Mesenchymal stem cell (in vitro differentiated cells and primary cell): Measurements from ENCODE around the gene NRXN3.

Source experiments
- DNase-seq: peaks from one replicate; pipeline ENCODE4 v3.0.0-alpha.2; 2013
- H2AFZ ChIP-seq: one replicate; pipeline ENCODE4 v1.6.1; 2013; ENCODE audit warnings: low read depth, mild to moderate bottlenecking, control low read depth, inconsistent platforms, low read length, moderate library complexity
- H2AK5ac ChIP-seq: 2 replicates; pipeline ENCODE4 v1.6.1; 2013; ENCODE audit warnings: low read length, moderate library complexity, mild to moderate bottlenecking, inconsistent platforms; ENCODE audit not compliant: severe bottlenecking
- H2BK120ac ChIP-seq: one replicate; pipeline ENCODE4 v1.6.1; 2013; ENCODE audit warnings: low read depth, mild to moderate bottlenecking, inconsistent platforms, low read length, moderate library complexity
- H2BK12ac ChIP-seq, 2 experiments: one replicate each; pipeline ENCODE4 v1.6.1; 2013; ENCODE audit warnings: inconsistent platforms in 2 of 2, low read length in 2 of 2, mild to moderate bottlenecking in 2 of 2, moderate library complexity in 2 of 2, control low read depth in 1 of 2
- H2BK15ac ChIP-seq: one replicate; pipeline ENCODE4 v1.6.1; 2013; ENCODE audit warnings: mild to moderate bottlenecking, low read depth, inconsistent platforms; ENCODE audit not compliant: poor library complexity, severe bottlenecking
- H2BK5ac ChIP-seq: 2 replicates; pipeline ENCODE4 v1.6.1; 2013; ENCODE audit warnings: low read depth, mild to moderate bottlenecking, low read length, control low read depth, inconsistent platforms; ENCODE audit not compliant: poor library complexity, severe bottlenecking
- H3K14ac ChIP-seq, 2 experiments: one replicate each; pipeline ENCODE4 v1.6.1; 2013; ENCODE audit warnings: inconsistent platforms in 2 of 2, low read length in 2 of 2, control low read depth in 1 of 2, mild to moderate bottlenecking in 1 of 2, moderate library complexity in 1 of 2
- H3K18ac ChIP-seq, 2 experiments: one replicate each; pipeline ENCODE4 v1.6.1; 2013; ENCODE audit warnings: inconsistent platforms in 2 of 2, low read length in 2 of 2, control low read depth in 1 of 2, low read depth in 1 of 2, mild to moderate bottlenecking in 1 of 2
- H3K23ac ChIP-seq, 2 experiments: one replicate each; pipeline ENCODE4 v1.6.1; 2013; ENCODE audit warnings: inconsistent platforms in 2 of 2, low read length in 2 of 2, mild to moderate bottlenecking in 2 of 2, moderate library complexity in 2 of 2, control low read depth in 1 of 2
- H3K27ac ChIP-seq: 2 replicates; pipeline ENCODE4 v1.5.1; 2013; ENCODE audit warnings: mild to moderate bottlenecking, moderate library complexity, low read length, control low read depth, inconsistent platforms; ENCODE audit not compliant: poor library complexity, severe bottlenecking
- H3K27me3 ChIP-seq, 2 experiments: 2 replicates each; pipeline versions ENCODE4 v1.6.1 to v1.7.0; 2013; ENCODE audit warnings: low read length in 2 of 2, mild to moderate bottlenecking in 2 of 2, moderate library complexity in 2 of 2, control low read depth in 1 of 2, inconsistent platforms in 1 of 2; ENCODE audit not compliant: control insufficient read depth in 1 of 2, insufficient read depth in 1 of 2
- H3K36me3 ChIP-seq, 2 experiments: 2 replicates each; pipeline versions ENCODE4 v1.6.1 to v1.7.0; 2013; ENCODE audit warnings: low read length in 2 of 2, control low read depth in 1 of 2, inconsistent platforms in 1 of 2, low read depth in 1 of 2, mild to moderate bottlenecking in 1 of 2; ENCODE audit not compliant: insufficient read depth in 2 of 2, control insufficient read depth in 1 of 2
- H3K4ac ChIP-seq, 2 experiments: one replicate each; pipeline ENCODE4 v1.6.1; 2013; ENCODE audit warnings: inconsistent platforms in 2 of 2, low read length in 2 of 2, mild to moderate bottlenecking in 2 of 2, moderate library complexity in 2 of 2, control low read depth in 1 of 2, low read depth in 1 of 2
- H3K4me1 ChIP-seq: 2 replicates; pipeline ENCODE4 v1.6.1; 2013; ENCODE audit warnings: low read depth, low read length, control low read depth; ENCODE audit not compliant: control insufficient read depth, insufficient read depth
- H3K4me2 ChIP-seq: 2 replicates; pipeline ENCODE4 v1.6.1; 2013; ENCODE audit warnings: low read length, mild to moderate bottlenecking, inconsistent platforms; ENCODE audit not compliant: poor library complexity, severe bottlenecking
- H3K4me3 ChIP-seq, 2 experiments: 2 replicates each; pipeline versions ENCODE4 v1.5.1 to v1.7.0; 2013; ENCODE audit warnings: low read length in 2 of 2, mild to moderate bottlenecking in 2 of 2, control low read depth in 1 of 2, low read depth in 1 of 2; ENCODE audit not compliant: insufficient read depth in 1 of 2
- H3K79me1 ChIP-seq: replicated peaks from 2 replicates; pipeline ENCODE4 v1.6.1; 2013; ENCODE audit warnings: mild to moderate bottlenecking, control low read depth, low read length, inconsistent platforms; ENCODE audit not compliant: poor library complexity, severe bottlenecking
- H3K9ac ChIP-seq: 2 replicates; pipeline ENCODE4 v1.7.0; 2013; ENCODE audit warnings: mild to moderate bottlenecking, low read length, moderate library complexity
- H3K9me3 ChIP-seq: 2 replicates; pipeline ENCODE4 v1.7.0; 2013; ENCODE audit warnings: mild to moderate bottlenecking, low read length; ENCODE audit not compliant: control insufficient read depth
- H4K8ac ChIP-seq: one replicate; pipeline ENCODE4 v1.6.1; 2013; ENCODE audit warnings: inconsistent platforms, mild to moderate bottlenecking, low read length, moderate library complexity
- H4K91ac ChIP-seq: one replicate; pipeline ENCODE4 v1.6.1; 2013; ENCODE audit warnings: mild to moderate bottlenecking, low read length, inconsistent platforms
- WGBS: methylation state at CpG from one replicate; pipeline ENCODE4 v1.1.7; 2013; ENCODE audit warnings: mixed read lengths; 5-methylcytosine and 5-hydroxymethylcytosine counted together

The NRXN3 gene

DNA sequence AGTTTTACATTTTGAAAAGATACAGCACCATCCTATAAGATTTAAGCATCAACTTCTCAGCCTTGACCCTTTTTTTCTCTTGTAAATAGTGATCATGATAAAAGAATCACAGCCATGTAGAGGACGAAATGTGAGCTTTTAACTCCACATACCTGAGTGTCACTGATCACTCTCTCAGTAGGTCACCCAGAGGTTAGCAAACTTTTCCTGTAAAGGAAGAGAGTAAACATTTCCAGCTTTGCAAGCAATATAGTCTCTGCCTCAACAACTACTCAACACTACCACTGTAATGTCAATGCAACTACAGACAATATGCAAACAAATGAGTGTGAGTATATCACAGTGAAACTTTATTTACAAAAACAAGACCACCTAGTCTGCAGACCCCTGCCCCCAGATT, 1129.0 kb downstream of the NRXN3 start:
- no peak for DNase-seq
- H2BK15ac ChIP-seq, result no peak overlapping the region
- no peak overlapping the region for H3K4me2 ChIP-seq
- H3K27me3 ChIP-seq, result no peaks in the 10 kb centered on the region
- H3K9me3 ChIP-seq, result no peaks in the 10 kb centered on the region
- no peak overlapping the region for H3K9ac ChIP-seq
- no peak overlapping the region for H3K4ac ChIP-seq
- no peak overlapping the region for H3K18ac ChIP-seq
- no peak overlapping the region for H4K91ac ChIP-seq
- H2BK120ac ChIP-seq, result no peak overlapping the region
- H3K4me1 ChIP-seq, result no peaks in the 10 kb centered on the region
- no peaks in the 10 kb centered on the region for H3K79me1 ChIP-seq
- H3K14ac ChIP-seq, result no peak overlapping the region
- H2BK5ac ChIP-seq, result no peak overlapping the region
- H2AK5ac ChIP-seq, result no peak overlapping the region
- no peak overlapping the region for H3K4me3 ChIP-seq
- no peak overlapping the region for H4K8ac ChIP-seq
- H3K23ac ChIP-seq, result no peak overlapping the region
- 63% methylated on average over 1 of the region's 1 CpG for WGBS
- H2BK12ac ChIP-seq, result no peak overlapping the region
- no peak overlapping the region for H3K27ac ChIP-seq
- H2AFZ ChIP-seq, result no peak overlapping the region
- H3K36me3 ChIP-seq, result no peaks in the 10 kb centered on the region

- H3K79me1 ChIP-seq, result no peaks in the 10 kb centered on the region
- no peak overlapping the region for H3K4ac ChIP-seq
- no peak overlapping the region for H2BK15ac ChIP-seq
- no peak overlapping the region for H2BK12ac ChIP-seq
- H2AFZ ChIP-seq, result no peak overlapping the region
- no peak overlapping the region for H3K14ac ChIP-seq
- H3K4me1 ChIP-seq, result no peaks in the 10 kb centered on the region
- no peaks in the 10 kb centered on the region for H3K27me3 ChIP-seq
- H3K36me3 ChIP-seq, result no peaks in the 10 kb centered on the region
- no peak overlapping the region for H4K91ac ChIP-seq
- H4K8ac ChIP-seq, result no peak overlapping the region
- H2AK5ac ChIP-seq, result no peak overlapping the region
- no peak overlapping the region for H3K27ac ChIP-seq
- no peaks in the 10 kb centered on the region for H3K9me3 ChIP-seq
- H3K18ac ChIP-seq, result peak overlapping the region in 1 of 2 experiments; percentile 24
- no peak overlapping the region for H3K4me2 ChIP-seq
- no peak for DNase-seq
- no peak overlapping the region for H3K4me3 ChIP-seq
- no peak overlapping the region for H2BK5ac ChIP-seq
- no peak overlapping the region for H3K9ac ChIP-seq
- no peak overlapping the region for H3K23ac ChIP-seq
- no peak overlapping the region for H2BK120ac ChIP-seq
These were observed 1134.1 kb downstream of the NRXN3 start for GRCh38 chr14:79304279-79304678.

GRCh38 chr14:79306546-79306945, 1136.4 kb downstream of the NRXN3 start:
- Histone ChIP-seq H3K79me1 (no peaks in the 10 kb centered on the region), H2BK120ac (no peak overlapping the region), H3K18ac (no peak overlapping the region), H4K91ac (no peak overlapping the region), H3K9ac (no peak overlapping the region), H3K27me3 (no peaks in the 10 kb centered on the region), H3K14ac (no peak overlapping the region), H3K4me3 (no peak overlapping the region), H3K9me3 (no peaks in the 10 kb centered on the region), H3K4me2 (no peak overlapping the region), H3K27ac (no peak overlapping the region), H3K23ac (no peak overlapping the region), H2AFZ (no peak overlapping the region), H2BK12ac (no peak overlapping the region), H3K4ac (no peak overlapping the region), H2BK5ac (no peak overlapping the region), H2AK5ac (no peak overlapping the region), H2BK15ac (no peak overlapping the region), H3K4me1 (no peaks in the 10 kb centered on the region), H4K8ac (no peak overlapping the region), H3K36me3 (no peaks in the 10 kb centered on the region)
- 22% methylated on average over 2 of the region's 2 CpGs for WGBS
- no peak for DNase-seq

DNA sequence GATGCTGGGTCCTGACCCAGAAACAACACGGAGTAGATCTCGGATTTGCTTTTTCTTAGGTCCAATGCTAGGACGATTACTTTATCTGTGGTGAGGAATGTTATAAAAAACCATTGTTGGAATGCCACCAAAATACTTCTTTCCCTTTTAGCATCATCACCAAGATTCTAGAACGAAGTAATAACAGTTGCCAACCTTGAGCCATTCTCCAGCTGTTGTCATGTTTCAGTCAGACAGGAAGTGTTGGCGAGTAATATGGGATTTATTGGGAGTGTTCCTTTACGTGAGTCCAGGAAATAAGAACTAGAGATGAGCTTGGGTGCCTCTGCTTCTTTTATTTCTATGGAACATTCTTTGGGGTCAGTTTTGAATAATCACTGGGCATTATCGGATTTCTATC, 1148.2 kb downstream of the NRXN3 start:
- Histone ChIP-seq H4K91ac (no peak overlapping the region), H3K4me3 (no peak overlapping the region), H3K36me3 (no peaks in the 10 kb centered on the region), H3K4ac (no peak overlapping the region), H4K8ac (no peak overlapping the region), H3K9me3 (peaks cover 3% of the 10 kb centered on the region), H2BK5ac (no peak overlapping the region), H2BK120ac (no peak overlapping the region), H2AK5ac (no peak overlapping the region), H3K79me1 (no peaks in the 10 kb centered on the region), H3K4me1 (no peaks in the 10 kb centered on the region), H3K27ac (no peak overlapping the region), H2AFZ (no peak overlapping the region), H2BK12ac (no peak overlapping the region), H3K27me3 (no peaks in the 10 kb centered on the region), H3K14ac (no peak overlapping the region), H3K18ac (no peak overlapping the region), H3K4me2 (no peak overlapping the region), H3K9ac (no peak overlapping the region), H3K23ac (no peak overlapping the region), H2BK15ac (no peak overlapping the region)
- WGBS, result 90% methylated on average over 4 of the region's 7 CpGs
- DNase-seq, result no peak
